GM18502 (cell line): ENCODE data around the gene MYBPH.

Experiments used
- ATAC-seq: cut with Tn5 transposase; IDR thresholded peaks from one replicate; pipeline ENCODE4 v1.9.1; 2021; ENCODE audit warnings: mild to moderate bottlenecking; ENCODE audit not compliant: unreplicated experiment, poor library complexity

The MYBPH gene

GRCh38 chr1:203181586-203182386 lies 6.2 kb upstream of the MYBPH start:
- ATAC-seq = no peak

- ATAC-seq = no peak
These were observed 5.1 kb upstream of the MYBPH start for GRCh38 chr1:203180611-203181330.

GRCh38 chr1:203179667-203180005 lies 4.0 kb upstream of the MYBPH start:
- no peak for ATAC-seq

- ATAC-seq = no peak
These were observed 3.4 kb upstream of the MYBPH start for GRCh38 chr1:203178821-203179666.

- no peak for ATAC-seq
These were observed 2.5 kb upstream of the MYBPH start for GRCh38 chr1:203178083-203178482.

- ATAC-seq = no peak
These were observed 1.9 kb upstream of the MYBPH start for GRCh38 chr1:203177470-203178039.

- ATAC-seq = no peak
These were observed 1.4 kb upstream of the MYBPH start for GRCh38 chr1:203177036-203177405.

- no peak for ATAC-seq
These were observed 828 bp upstream of the MYBPH start for GRCh38 chr1:203176273-203177035.

- no peak for ATAC-seq
These were observed 208 bp upstream of the MYBPH start for GRCh38 chr1:203175827-203176241.

GRCh38 chr1:203174324-203174985 lies 1.2 kb downstream of the MYBPH start:
- ATAC-seq = no peak

GRCh38 chr1:203173566-203173965 lies 2.1 kb downstream of the MYBPH start:
- peak; percentile 91 for ATAC-seq

GRCh38 chr1:203173011-203173555 lies 2.5 kb downstream of the MYBPH start:
- no peak for ATAC-seq

GRCh38 chr1:203172184-203173010 lies 3.2 kb downstream of the MYBPH start:
- ATAC-seq = no peak

- no peak for ATAC-seq
These were observed 4.1 kb downstream of the MYBPH start for GRCh38 chr1:203171341-203172183.

GRCh38 chr1:203170625-203171330 lies 4.8 kb downstream of the MYBPH start:
- no peak for ATAC-seq

- no peak for ATAC-seq
These were observed 5.7 kb downstream of the MYBPH start for GRCh38 chr1:203169770-203170520.
